GM19023 (cell line): ENCODE measurements around the gene PXDN.
"Not testable (repeated sequence)": the region's sequence is repeated elsewhere in the genome, so short reads cannot be mapped to it uniquely, and the experiment has no call there.

ENCODE experiments used
- ATAC-seq: cut with Tn5 transposase; IDR thresholded peaks from one replicate; pipeline ENCODE4 v1.9.1; 2021; ENCODE audit warnings: mild to moderate bottlenecking, moderate library complexity; ENCODE audit not compliant: unreplicated experiment

PXDN gene

GRCh38 chr2:1705557-1706076 lies 38.7 kb downstream of the PXDN start:
- ATAC-seq, result no peak

- ATAC-seq, result no peak
Measured at GRCh38 chr2:1704631-1705556, 39.4 kb downstream of the PXDN start.

- ATAC-seq, result no peak
Measured at GRCh38 chr2:1702186-1702565, 42.1 kb downstream of the PXDN start.

GRCh38 chr2:1701556-1702185 lies 42.6 kb downstream of the PXDN start:
- ATAC-seq, result no peak

GRCh38 chr2:1701020-1701419 lies 43.3 kb downstream of the PXDN start:
- ATAC-seq, result no peak

- not testable (repeated sequence) for ATAC-seq
Measured at GRCh38 chr2:1700427-1700826, 43.9 kb downstream of the PXDN start.

GRCh38 chr2:1698188-1698945 lies 45.9 kb downstream of the PXDN start:
- ATAC-seq, result no peak

- no peak for ATAC-seq
Measured at GRCh38 chr2:1697601-1698000, 46.7 kb downstream of the PXDN start.

- no peak for ATAC-seq
Measured at GRCh38 chr2:1696472-1696871, 47.8 kb downstream of the PXDN start.

GRCh38 chr2:1694371-1695271 lies 49.7 kb downstream of the PXDN start:
- ATAC-seq, result no peak

- ATAC-seq, result no peak
Measured at GRCh38 chr2:1693723-1694122, 50.6 kb downstream of the PXDN start.

- ATAC-seq, result no peak
Measured at GRCh38 chr2:1692342-1692741, 52.0 kb downstream of the PXDN start.

GRCh38 chr2:1691366-1691765 lies 52.9 kb downstream of the PXDN start:
- ATAC-seq, result no peak

- ATAC-seq, result no peak
Measured at GRCh38 chr2:1690056-1690775, 54.1 kb downstream of the PXDN start.

GRCh38 chr2:1688859-1689258 lies 55.5 kb downstream of the PXDN start:
- no peak for ATAC-seq

- ATAC-seq, result no peak
Measured at GRCh38 chr2:1688161-1688560, 56.2 kb downstream of the PXDN start.

GRCh38 chr2:1687254-1687653 lies 57.1 kb downstream of the PXDN start:
- no peak for ATAC-seq

- no peak for ATAC-seq
Measured at GRCh38 chr2:1686784-1687105, 57.6 kb downstream of the PXDN start.

- ATAC-seq, result no peak
Measured at GRCh38 chr2:1685957-1686783, 58.1 kb downstream of the PXDN start.
